Testis (tissue), 3 donors: ENCODE results near the gene FAM222B. TPM values are rescaled to one million over a fixed set of nuclear protein-coding genes. Genes with fewer than 3 reads are reported as not detected.

Experiments used
- DNase-seq: peaks from one replicate; pipeline ENCODE4 v3.0.0-alpha.2; 2019
- H3K27ac ChIP-seq, 2 donors: fragments of 200-600 bp; sonication (generic); one replicate each; pipeline ENCODE4 v1.5.1; 2019
- H3K27me3 ChIP-seq: fragments of 200-600 bp; sonication (generic); one replicate; pipeline ENCODE4 v1.5.1; 2019
- H3K36me3 ChIP-seq: fragments of 200-600 bp; sonication (generic); one replicate; pipeline ENCODE4 v1.5.1; 2017; ENCODE audit warnings: low read depth; ENCODE audit errors: missing control alignments
- H3K4me1 ChIP-seq: fragments of 200-600 bp; sonication (generic); one replicate; pipeline ENCODE4 v1.5.1; 2019
- H3K4me3 ChIP-seq, 2 donors: fragments of 200-600 bp; sonication (generic); one replicate each; pipeline ENCODE4 v1.5.1; 2017 to 2019
- H3K9me3 ChIP-seq: fragments of 200-600 bp; sonication (generic); one replicate; pipeline ENCODE4 v1.5.1; 2017
- POLR2A ChIP-seq: fragments of 450-650 bp; IDR thresholded peaks from one replicate; pipeline ENCODE4 v1.6.1; 2017; ENCODE audit warnings: antibody characterized with exemption, mild to moderate bottlenecking, moderate library complexity
- WGBS, 2 donors: methylation state at CpG; one replicate each; pipeline ENCODE4 v1.1.5; 2018; 5-methylcytosine and 5-hydroxymethylcytosine counted together
- intact Hi-C: fragments of 100-400 bp; cut with DNase I; formaldehyde crosslinking; loops from one replicate; pipeline ENCODE4 v1.15.1; 2023; ENCODE audit warnings: low total_unique reads
- polyA plus RNA-seq: library from polyadenylated mRNA; stranded (reverse); fragments of 350-450 nt; fragmentation: Illumina TruSeq; extraction: RNeasy Lipid Tissue Mini Kit (QIAGEN cat#74804); gene quantifications from one replicate; pipeline ENCODE4 v1.2.3, GENCODE V29; 2014; ENCODE audit warnings: low read depth, low replicate concordance; ENCODE audit not compliant: insufficient read depth
- total RNA-seq, 2 donors: library from RNA; depleted of rRNA; stranded (reverse); fragments of >200 nt; gene quantifications; one replicate each; pipeline ENCODE4 v1.2.3, GENCODE V29; 2016
- TF ChIP-seq, protein P1 (sequence below), 3 experiments: fragments of 450-650 bp in 2 of 3; fragments of 200-600 bp in 1 of 3; sonication (generic) in 1 of 3; IDR thresholded peaks; one replicate each; pipeline ENCODE4 v1.5.1; 2016 to 2019; ENCODE audit warnings: antibody characterized with exemption in 3 of 3, mild to moderate bottlenecking in 2 of 3, moderate library complexity in 1 of 3

Gene FAM222B
- total and polyA plus RNA-seq, 3 donors from 2014 or later: 69.6 to 84.5 (median 74.5) TPM

DNA sequence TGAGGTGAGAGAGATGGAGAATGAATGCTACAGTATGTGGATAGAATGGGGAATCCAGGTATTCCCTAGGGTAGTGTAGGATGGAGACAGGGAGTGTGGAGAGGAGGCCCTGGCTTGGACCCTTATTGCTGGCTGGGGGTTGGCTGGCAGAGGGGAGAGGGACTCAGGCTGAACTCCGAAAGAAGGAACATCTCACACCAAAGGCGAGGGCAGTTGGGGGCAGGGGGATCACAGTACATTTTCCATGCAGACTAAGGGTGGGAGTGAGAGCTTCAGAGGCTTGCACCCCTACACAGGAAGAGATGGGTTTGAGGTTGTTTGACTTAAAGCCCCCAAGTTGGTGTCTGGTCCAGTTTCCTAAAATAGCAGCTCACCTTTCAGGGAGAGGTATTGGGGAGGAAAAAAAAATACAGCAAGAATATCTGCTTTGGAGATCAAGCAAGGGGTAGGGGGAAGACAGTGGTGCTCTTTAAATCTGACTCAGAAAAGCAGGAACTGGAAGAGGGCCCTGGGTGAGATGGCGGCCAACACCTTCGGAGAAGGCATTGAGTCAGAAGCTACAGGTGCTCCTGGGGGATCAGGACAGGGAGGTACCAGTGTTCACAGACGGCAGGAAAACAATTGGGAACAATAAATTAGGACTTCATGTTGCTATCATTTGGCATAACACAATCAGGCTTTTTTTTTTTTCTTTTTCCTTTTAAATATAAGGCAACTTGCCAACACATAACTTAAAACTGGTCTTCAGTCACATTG, 86.4 kb downstream of the FAM222B start:
- H3K27me3 ChIP-seq: no peaks in the 10 kb centered on the region
- TF ChIP-seq, protein P1, sequence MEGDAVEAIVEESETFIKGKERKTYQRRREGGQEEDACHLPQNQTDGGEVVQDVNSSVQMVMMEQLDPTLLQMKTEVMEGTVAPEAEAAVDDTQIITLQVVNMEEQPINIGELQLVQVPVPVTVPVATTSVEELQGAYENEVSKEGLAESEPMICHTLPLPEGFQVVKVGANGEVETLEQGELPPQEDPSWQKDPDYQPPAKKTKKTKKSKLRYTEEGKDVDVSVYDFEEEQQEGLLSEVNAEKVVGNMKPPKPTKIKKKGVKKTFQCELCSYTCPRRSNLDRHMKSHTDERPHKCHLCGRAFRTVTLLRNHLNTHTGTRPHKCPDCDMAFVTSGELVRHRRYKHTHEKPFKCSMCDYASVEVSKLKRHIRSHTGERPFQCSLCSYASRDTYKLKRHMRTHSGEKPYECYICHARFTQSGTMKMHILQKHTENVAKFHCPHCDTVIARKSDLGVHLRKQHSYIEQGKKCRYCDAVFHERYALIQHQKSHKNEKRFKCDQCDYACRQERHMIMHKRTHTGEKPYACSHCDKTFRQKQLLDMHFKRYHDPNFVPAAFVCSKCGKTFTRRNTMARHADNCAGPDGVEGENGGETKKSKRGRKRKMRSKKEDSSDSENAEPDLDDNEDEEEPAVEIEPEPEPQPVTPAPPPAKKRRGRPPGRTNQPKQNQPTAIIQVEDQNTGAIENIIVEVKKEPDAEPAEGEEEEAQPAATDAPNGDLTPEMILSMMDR (IDR thresholded peaks at IDR 0.05): no peak
- no peak for TF ChIP-seq POLR2A
- intact Hi-C loops: loop anchor here (10.0 kb wide), 1 partner anchor 159 kb away; no protein-coding TSS in a partner anchor
- no peaks in the 10 kb centered on the region for H3K36me3 ChIP-seq
- DNase-seq: no peak
- H3K4me3 ChIP-seq: no peak overlapping the region
- H3K4me1 ChIP-seq: no peaks in the 10 kb centered on the region
- no peak overlapping the region for H3K27ac ChIP-seq
- no peaks in the 10 kb centered on the region for H3K9me3 ChIP-seq
- WGBS, 2 donors: 76 to 92% methylated on average over 5 of the region's 5 CpGs

DNA sequence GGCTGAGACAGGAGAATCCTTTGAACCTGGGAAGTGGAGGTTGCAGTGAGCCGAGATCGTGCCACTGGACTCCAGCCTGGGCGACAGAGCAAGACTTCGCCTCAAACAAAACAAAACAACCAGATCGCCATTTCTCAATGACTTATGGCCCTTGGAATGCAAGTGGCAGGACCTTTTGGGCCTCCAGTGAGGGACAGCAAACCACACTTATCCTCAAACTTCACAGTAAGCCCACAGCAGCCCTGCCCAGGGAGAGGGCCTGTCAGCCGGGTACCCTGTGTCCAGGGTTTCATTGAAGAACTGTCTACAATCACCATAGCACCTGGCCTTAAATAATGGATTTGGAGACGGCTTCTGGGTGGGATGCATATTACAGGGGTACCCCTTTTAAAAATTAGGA, 87.1 kb downstream of the FAM222B start:
- no peaks in the 10 kb centered on the region for H3K9me3 ChIP-seq
- no peak overlapping the region for H3K4me3 ChIP-seq
- no peaks in the 10 kb centered on the region for H3K36me3 ChIP-seq
- intact Hi-C loops: loop anchor here (10.0 kb wide), 1 partner anchor 159 kb away; no protein-coding TSS in a partner anchor
- H3K27me3 ChIP-seq: no peaks in the 10 kb centered on the region
- no peak for TF ChIP-seq POLR2A
- TF ChIP-seq, protein P1 (IDR thresholded peaks at IDR 0.05): no peak
- H3K4me1 ChIP-seq: peaks cover 5% of the 10 kb centered on the region
- no peak overlapping the region for H3K27ac ChIP-seq
- DNase-seq: no peak
- 86 to 87% methylated on average over 4 to 7 of the region's 7 CpGs for WGBS, 2 donors

DNA sequence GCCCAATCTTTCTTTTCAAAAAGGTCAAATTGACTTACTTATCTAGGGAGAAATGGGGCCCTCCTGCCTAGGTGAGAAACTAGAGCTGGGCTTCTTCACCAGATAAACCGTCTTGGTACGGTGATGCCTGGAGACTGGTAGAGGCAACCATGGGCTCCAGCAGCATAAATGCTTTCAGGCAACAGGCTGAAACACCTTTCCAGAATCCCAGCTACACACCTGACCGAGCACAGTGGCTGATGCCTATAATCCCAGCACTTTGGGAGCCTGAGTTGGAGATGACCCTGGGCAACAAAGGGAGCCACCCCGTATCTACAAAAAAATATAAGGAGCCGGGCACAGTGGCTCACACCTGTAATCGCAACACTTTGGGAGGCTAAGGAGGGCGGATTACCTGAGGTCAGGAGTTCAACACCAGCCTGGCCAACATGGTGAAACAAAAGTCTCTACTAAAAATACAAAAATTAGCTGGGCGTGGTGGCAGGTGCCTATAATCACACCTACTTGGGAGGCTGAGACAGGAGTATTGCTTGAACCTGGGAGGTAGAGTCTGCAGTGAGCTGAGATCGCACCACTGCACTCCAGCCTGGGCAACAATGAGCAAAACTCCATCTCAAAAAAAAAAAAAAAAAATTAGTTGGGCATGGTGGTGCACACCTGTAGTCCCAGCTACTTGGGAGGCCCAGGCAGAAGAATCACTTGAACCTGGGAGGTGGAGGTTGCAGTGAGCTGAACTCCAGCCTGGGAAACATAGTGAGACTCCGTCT, 90.8 kb downstream of the FAM222B start:
- Histone ChIP-seq H3K4me1 (peaks cover 15% of the 10 kb centered on the region), H3K27me3 (no peaks in the 10 kb centered on the region), H3K27ac (no peak overlapping the region), H3K36me3 (no peaks in the 10 kb centered on the region), H3K4me3 (no peak overlapping the region), H3K9me3 (no peaks in the 10 kb centered on the region)
- intact Hi-C loops: loop anchor here (10.0 kb wide), 1 partner anchor 163 kb away; no protein-coding TSS in a partner anchor
- 94 to 96% methylated on average over 10 of the region's 10 CpGs for WGBS, 2 donors
- DNase-seq: no peak
- TF ChIP-seq POLR2A: no peak
- TF ChIP-seq, protein P1 (IDR thresholded peaks at IDR 0.05): no peak

DNA sequence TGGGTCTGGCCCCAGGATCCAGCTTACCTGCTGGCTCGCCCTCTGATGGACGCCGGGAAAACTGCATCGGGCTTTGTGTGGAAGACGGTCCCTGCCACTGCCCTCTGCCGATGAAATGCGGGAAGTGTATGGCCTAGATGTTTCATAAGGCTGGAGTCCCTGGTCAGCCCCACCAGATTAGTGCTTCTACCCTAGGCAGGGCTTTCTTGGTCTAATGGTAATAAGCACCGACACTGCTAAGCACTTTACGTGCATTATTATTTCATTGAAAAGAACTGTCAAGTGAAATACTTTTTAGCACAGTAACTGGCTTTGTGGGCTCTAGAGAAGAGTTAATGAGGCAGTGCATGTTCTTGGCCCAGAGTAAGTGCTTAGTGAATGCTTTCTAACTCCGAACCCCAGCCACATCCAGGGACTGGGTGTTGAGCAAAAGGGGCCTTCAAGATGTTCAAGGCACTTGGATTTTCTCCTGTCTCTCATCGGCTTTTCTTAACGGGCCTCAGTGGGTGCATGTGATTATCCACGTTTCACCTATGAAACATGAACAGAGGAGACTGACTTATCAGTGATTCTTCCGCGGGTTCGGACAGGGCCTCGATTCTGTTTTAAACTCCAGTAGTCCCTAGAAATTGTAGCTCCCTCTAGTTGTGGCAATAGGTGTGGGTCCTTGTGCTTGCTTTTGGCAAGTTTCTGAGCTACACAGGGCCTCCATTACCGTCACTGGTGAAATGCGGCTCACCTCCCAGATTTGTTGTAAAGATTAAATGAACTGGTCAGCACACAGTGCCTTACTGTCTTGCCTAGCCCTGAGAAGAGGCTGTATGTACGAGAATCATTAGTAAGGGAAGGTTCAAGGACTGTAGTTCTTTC, 92.2 kb downstream of the FAM222B start:
- Histone ChIP-seq H3K27ac (peak overlapping the region in 1 of 2 donors; percentile 15), H3K27me3 (no peaks in the 10 kb centered on the region), H3K4me1 (peaks cover 29% of the 10 kb centered on the region), H3K36me3 (no peaks in the 10 kb centered on the region), H3K9me3 (no peaks in the 10 kb centered on the region), H3K4me3 (no peak overlapping the region)
- DNase-seq: peak; percentile 97
- WGBS, 2 donors: 40 to 49% methylated on average over 17 to 20 of the region's 20 CpGs
- intact Hi-C loops: loop anchor here (10.0 kb wide), 1 partner anchor 164 kb away; no protein-coding TSS in a partner anchor
- TF ChIP-seq, protein P1 (IDR thresholded peaks at IDR 0.05): peak; percentile 97 to 99 (median 97)
- no peak for TF ChIP-seq POLR2A
